DND-41 (cell line): Measurements from ENCODE around the gene MEF2C.

Source experiments
- ATAC-seq: fragments of 200-7000 bp; cut with Tn5 transposase; 3 replicates; pipeline ENCODE4 v1.9.1; 2021; ENCODE audit warnings: low read depth; ENCODE audit not compliant: insufficient read depth
- DNase-seq: peaks from one replicate; pipeline ENCODE4 v3.0.0-alpha.2; 2020
- H2AFZ ChIP-seq: 2 replicates; pipeline ENCODE4 v1.6.0; 2012; ENCODE audit warnings: low read depth, low read length
- H3K27ac ChIP-seq: 2 replicates; pipeline ENCODE4 v1.5.1; 2012; ENCODE audit warnings: low read length, inconsistent platforms
- H3K27me3 ChIP-seq: fragments of 200-600 bp; sonication (generic); 2 replicates; pipeline ENCODE4 v1.6.0; 2012; ENCODE audit warnings: low read length, mild to moderate bottlenecking, inconsistent platforms; ENCODE audit not compliant: insufficient read depth, poor library complexity
- H3K36me3 ChIP-seq: 2 replicates; pipeline ENCODE4 v1.5.1; 2012; ENCODE audit warnings: low read length, inconsistent platforms; ENCODE audit not compliant: insufficient read depth
- H3K4me1 ChIP-seq: 2 replicates; pipeline ENCODE4 v1.5.1; 2012; ENCODE audit warnings: mild to moderate bottlenecking, low read length; ENCODE audit not compliant: insufficient read depth
- H3K4me2 ChIP-seq: 2 replicates; pipeline ENCODE4 v1.6.0; 2012; ENCODE audit warnings: mild to moderate bottlenecking, moderate library complexity, low read length, inconsistent platforms; ENCODE audit not compliant: insufficient read depth
- H3K4me3 ChIP-seq, 2 experiments: fragments of 200-600 bp in 1 of 2; shearing (Covaris generic) in 1 of 2; 2 replicates each; pipeline ENCODE4 v1.5.1; 2012 to 2016; ENCODE audit warnings: inconsistent platforms in 2 of 2, low read length in 2 of 2, mild to moderate bottlenecking in 2 of 2, low read depth in 1 of 2, moderate library complexity in 1 of 2
- H3K79me2 ChIP-seq: 2 replicates; pipeline ENCODE4 v1.6.0; 2012; ENCODE audit warnings: low read length, inconsistent platforms; ENCODE audit not compliant: insufficient read depth
- H3K9ac ChIP-seq: 2 replicates; pipeline ENCODE4 v1.6.0; 2012; ENCODE audit warnings: low read depth, mild to moderate bottlenecking, inconsistent platforms, low read length, moderate library complexity
- H3K9me3 ChIP-seq: 2 replicates; pipeline ENCODE4 v1.5.1; 2012; ENCODE audit warnings: low read length, moderate library complexity, mild to moderate bottlenecking, inconsistent platforms; ENCODE audit not compliant: insufficient read depth, severe bottlenecking
- H4K20me1 ChIP-seq: 2 replicates; pipeline ENCODE4 v1.6.0; 2012; ENCODE audit warnings: low read length; ENCODE audit not compliant: insufficient read depth
- CTCF ChIP-seq: IDR thresholded peaks from 2 replicates; pipeline ENCODE4 v1.5.1; 2012; ENCODE audit warnings: borderline replicate concordance, low read length, moderate library complexity, mild to moderate bottlenecking; ENCODE audit not compliant: poor library complexity, severe bottlenecking; ENCODE audit errors: extremely low read depth
- EZH2 ChIP-seq: IDR thresholded peaks from 3 replicates; pipeline ENCODE4 v1.6.1; 2012; ENCODE audit warnings: borderline replicate concordance, low read depth, mild to moderate bottlenecking, moderate library complexity, low read length, inconsistent platforms; ENCODE audit not compliant: severe bottlenecking

Gene MEF2C

GRCh38 chr5:88863523-88863922, 19.5 kb downstream of the MEF2C start:
- no peak for DNase-seq
- H2AFZ ChIP-seq = no peak overlapping the region
- no peaks in the 10 kb centered on the region for H4K20me1 ChIP-seq
- ATAC-seq = no peak
- no peak for TF ChIP-seq EZH2
- no peak for TF ChIP-seq CTCF
- no peak overlapping the region for H3K27ac ChIP-seq
- no peak overlapping the region for H3K9ac ChIP-seq
- H3K79me2 ChIP-seq = no peaks in the 10 kb centered on the region
- no peak overlapping the region for H3K4me3 ChIP-seq
- H3K27me3 ChIP-seq = no peaks in the 10 kb centered on the region
- H3K4me2 ChIP-seq = no peak overlapping the region
- no peaks in the 10 kb centered on the region for H3K4me1 ChIP-seq
- H3K9me3 ChIP-seq = no peaks in the 10 kb centered on the region
- H3K36me3 ChIP-seq = no peaks in the 10 kb centered on the region

DNA sequence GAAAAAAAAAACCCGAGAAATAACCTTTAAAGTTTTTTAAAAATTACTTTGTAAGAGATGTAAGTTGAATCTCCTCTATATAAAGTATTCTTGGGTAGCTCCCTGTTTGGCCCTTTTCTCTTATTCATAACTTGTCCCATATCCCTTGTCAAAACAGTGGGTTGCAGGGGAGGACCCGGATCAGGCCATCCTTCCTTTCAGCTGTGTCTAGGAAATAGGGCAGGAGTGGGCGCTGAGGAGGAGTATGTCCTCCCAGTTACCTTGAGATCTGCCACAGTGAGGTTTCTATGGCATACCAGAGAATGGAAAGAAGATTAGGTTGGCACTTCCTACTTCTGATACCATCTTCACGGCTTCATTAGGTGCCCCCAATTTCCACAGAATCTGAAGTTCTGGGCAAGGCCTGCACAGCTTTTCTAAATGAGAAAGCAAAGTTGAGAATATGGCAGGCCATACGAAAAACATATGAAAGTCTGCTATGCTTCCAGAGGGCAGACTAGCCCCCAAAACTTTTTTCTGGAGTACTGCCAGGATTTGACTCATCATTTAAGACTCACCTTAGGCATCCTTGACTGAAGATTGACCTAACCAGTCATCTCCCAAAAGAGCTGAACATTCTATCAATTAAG, 20.3 kb downstream of the MEF2C start:
- H2AFZ ChIP-seq = no peak overlapping the region
- no peak overlapping the region for H3K27ac ChIP-seq
- no peak overlapping the region for H3K4me2 ChIP-seq
- no peak overlapping the region for H3K9ac ChIP-seq
- no peaks in the 10 kb centered on the region for H4K20me1 ChIP-seq
- no peaks in the 10 kb centered on the region for H3K27me3 ChIP-seq
- no peaks in the 10 kb centered on the region for H3K4me1 ChIP-seq
- no peak for TF ChIP-seq EZH2
- TF ChIP-seq CTCF = no peak
- DNase-seq = no peak
- no peak overlapping the region for H3K4me3 ChIP-seq
- no peaks in the 10 kb centered on the region for H3K36me3 ChIP-seq
- ATAC-seq = no peak
- no peaks in the 10 kb centered on the region for H3K79me2 ChIP-seq
- no peaks in the 10 kb centered on the region for H3K9me3 ChIP-seq

GRCh38 chr5:88861231-88861630, 21.8 kb downstream of the MEF2C start:
- Histone ChIP-seq H3K79me2 (no peaks in the 10 kb centered on the region), H3K27me3 (no peaks in the 10 kb centered on the region), H3K27ac (no peak overlapping the region), H2AFZ (no peak overlapping the region), H3K4me2 (no peak overlapping the region), H3K9ac (no peak overlapping the region), H3K9me3 (no peaks in the 10 kb centered on the region), H3K4me3 (no peak overlapping the region), H3K36me3 (no peaks in the 10 kb centered on the region), H4K20me1 (no peaks in the 10 kb centered on the region), H3K4me1 (no peaks in the 10 kb centered on the region)
- no peak for TF ChIP-seq CTCF
- TF ChIP-seq EZH2 = no peak
- DNase-seq (no peak), ATAC-seq (no peak)
